GM12872 (cell line): ENCODE results near the gene VTI1A.

ENCODE experiments used
- TF ChIP-seq, protein P1 (sequence below): IDR thresholded peaks from 3 replicates; pipeline ENCODE4 v1.5.1; 2011; ENCODE audit warnings: low read depth, mild to moderate bottlenecking, low read length, moderate library complexity; ENCODE audit not compliant: insufficient read depth

VTI1A gene

DNA sequence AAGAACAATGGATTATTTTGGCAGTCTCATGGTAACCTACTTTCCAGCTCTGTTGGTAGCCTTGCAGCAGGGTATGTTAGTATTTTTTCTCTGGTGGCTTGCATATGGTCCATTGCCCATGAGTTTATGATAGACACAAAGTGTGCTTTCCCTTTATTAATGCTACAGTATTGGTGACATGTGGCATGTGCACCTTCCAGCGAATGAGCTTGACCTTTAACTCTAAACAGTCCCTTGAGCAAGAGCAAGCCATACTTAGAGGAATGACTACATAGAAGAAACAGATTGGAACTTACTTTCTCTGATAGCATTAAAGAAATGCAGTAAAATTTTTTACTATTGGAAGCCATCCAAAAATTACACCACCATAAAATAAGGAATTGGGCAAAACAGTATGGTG is 73.9 kb downstream of the VTI1A start:
- TF ChIP-seq, protein P1, sequence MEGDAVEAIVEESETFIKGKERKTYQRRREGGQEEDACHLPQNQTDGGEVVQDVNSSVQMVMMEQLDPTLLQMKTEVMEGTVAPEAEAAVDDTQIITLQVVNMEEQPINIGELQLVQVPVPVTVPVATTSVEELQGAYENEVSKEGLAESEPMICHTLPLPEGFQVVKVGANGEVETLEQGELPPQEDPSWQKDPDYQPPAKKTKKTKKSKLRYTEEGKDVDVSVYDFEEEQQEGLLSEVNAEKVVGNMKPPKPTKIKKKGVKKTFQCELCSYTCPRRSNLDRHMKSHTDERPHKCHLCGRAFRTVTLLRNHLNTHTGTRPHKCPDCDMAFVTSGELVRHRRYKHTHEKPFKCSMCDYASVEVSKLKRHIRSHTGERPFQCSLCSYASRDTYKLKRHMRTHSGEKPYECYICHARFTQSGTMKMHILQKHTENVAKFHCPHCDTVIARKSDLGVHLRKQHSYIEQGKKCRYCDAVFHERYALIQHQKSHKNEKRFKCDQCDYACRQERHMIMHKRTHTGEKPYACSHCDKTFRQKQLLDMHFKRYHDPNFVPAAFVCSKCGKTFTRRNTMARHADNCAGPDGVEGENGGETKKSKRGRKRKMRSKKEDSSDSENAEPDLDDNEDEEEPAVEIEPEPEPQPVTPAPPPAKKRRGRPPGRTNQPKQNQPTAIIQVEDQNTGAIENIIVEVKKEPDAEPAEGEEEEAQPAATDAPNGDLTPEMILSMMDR, result no peak

DNA sequence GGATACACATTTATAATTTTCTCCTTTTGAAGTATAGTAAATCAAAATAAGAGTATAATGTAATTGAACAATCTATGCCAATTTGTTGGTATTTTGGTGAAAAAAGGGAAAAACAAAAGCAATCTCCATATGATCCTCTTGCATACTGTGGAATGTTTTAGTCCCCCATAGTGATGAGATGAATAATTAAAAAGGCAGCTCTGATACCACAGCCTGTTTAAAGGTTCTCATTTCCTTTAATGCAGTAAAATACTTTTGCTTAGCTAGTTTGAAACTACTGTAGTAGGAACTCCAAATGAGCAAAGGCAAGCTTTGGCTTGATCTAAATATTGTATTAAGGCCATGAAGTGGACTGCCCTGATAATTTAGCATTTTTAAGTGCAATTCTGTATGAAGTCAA is 77.6 kb downstream of the VTI1A start:
- TF ChIP-seq, protein P1, result no peak

- TF ChIP-seq, protein P1, result no peak
Observed at GRCh38 chr10:112525200-112525599, 78.2 kb downstream of the VTI1A start.

- TF ChIP-seq, protein P1, result no peak
Observed at GRCh38 chr10:112526139-112526538, 79.1 kb downstream of the VTI1A start.

- TF ChIP-seq, protein P1, result no peak
Observed at GRCh38 chr10:112526906-112527305, 79.9 kb downstream of the VTI1A start.

- TF ChIP-seq, protein P1, result no peak
Observed at GRCh38 chr10:112528235-112528634, 81.2 kb downstream of the VTI1A start.

- TF ChIP-seq, protein P1, result no peak
Observed at GRCh38 chr10:112531421-112531820, 84.4 kb downstream of the VTI1A start.

- TF ChIP-seq, protein P1, result no peak
Observed at GRCh38 chr10:112532189-112532588, 85.2 kb downstream of the VTI1A start.
